Panc1 (cell line): Measurements from ENCODE around the gene BUB3. TPM values are rescaled to one million over a fixed set of nuclear protein-coding genes. Genes with fewer than 3 reads are reported as not detected.

Experiments used
- ATAC-seq: fragments of 200-7000 bp; cut with Tn5 transposase; 2 replicates; pipeline ENCODE4 v1.9.1; 2020; ENCODE audit warnings: mild to moderate bottlenecking, moderate library complexity
- BruUV-seq: library from RNA; stranded (reverse); fragments of 400-500 nt; replicated peaks from 2 replicates; lab custom pipeline; 2021; lab: Mats Ljungman, UMichigan
- CTCF ChIA-PET: fragments of 300-600 bp; sonication (Branson Sonifier 250); formaldehyde crosslinking; loops from one replicate; lab custom pipeline; 2022; ENCODE audit warnings: antibody characterized with exemption; lab: Charles Lee
- POLR2A ChIA-PET: fragments of 300-600 bp; sonication (Branson Sonifier 250); formaldehyde crosslinking; loops from one replicate; lab custom pipeline; 2022; ENCODE audit warnings: antibody characterized with exemption; lab: Charles Lee
- DNase-seq: peaks from one replicate; pipeline ENCODE4 v3.0.0-alpha.2; 2010; ENCODE audit warnings: low read depth, low spot score
- H3K27ac ChIP-seq: 2 replicates; pipeline ENCODE4 v1.5.1; 2011; ENCODE audit warnings: mild to moderate bottlenecking, low read length, inconsistent platforms
- H3K27me3 ChIP-seq: fragments of 200-500 bp; sonication (Bioruptor generic); 2 replicates; pipeline ENCODE4 v1.6.0; 2014; ENCODE audit warnings: low read length, inconsistent platforms; ENCODE audit not compliant: control insufficient read depth, insufficient read depth
- H3K36me3 ChIP-seq: fragments of 200-500 bp; sonication (Bioruptor generic); 2 replicates; pipeline ENCODE4 v1.5.1; 2014; ENCODE audit warnings: inconsistent platforms, mild to moderate bottlenecking, low read length, moderate library complexity; ENCODE audit not compliant: control insufficient read depth, insufficient read depth
- H3K4me1 ChIP-seq: 2 replicates; pipeline ENCODE4 v1.5.1; 2011; ENCODE audit warnings: inconsistent platforms, mild to moderate bottlenecking, low read length, moderate library complexity; ENCODE audit not compliant: control insufficient read depth, insufficient read depth
- H3K4me3 ChIP-seq, 2 experiments: 2 replicates each; pipeline ENCODE4 v1.5.1; 2011 to 2012; ENCODE audit warnings: low read depth in 2 of 2, low read length in 2 of 2, mild to moderate bottlenecking in 2 of 2, inconsistent platforms in 1 of 2, moderate library complexity in 1 of 2
- H3K9me3 ChIP-seq: fragments of 200-500 bp; sonication (Bioruptor generic); 2 replicates; pipeline ENCODE4 v1.5.1; 2014; ENCODE audit warnings: low read depth, mild to moderate bottlenecking, inconsistent platforms, low read length, moderate library complexity; ENCODE audit not compliant: control insufficient read depth, insufficient read depth
- POLR2AphosphoS5 ChIP-seq: IDR thresholded peaks from 2 replicates; pipeline ENCODE4 v1.6.1; 2012; ENCODE audit warnings: mild to moderate bottlenecking, low read depth, low read length, moderate library complexity
- SIN3A ChIP-seq: IDR thresholded peaks from 2 replicates; pipeline ENCODE4 v1.6.1; 2012; ENCODE audit warnings: low read depth, mild to moderate bottlenecking, low read length, moderate library complexity, borderline replicate concordance; ENCODE audit not compliant: insufficient read depth
- TCF7L2 ChIP-seq: IDR thresholded peaks from 2 replicates; pipeline ENCODE4 v1.6.1; 2011; ENCODE audit warnings: mild to moderate bottlenecking, low read depth, low read length, inconsistent platforms
- in situ Hi-C: cut with HindIII; loops from 2 replicates; pipeline ENCODE4 v1.10.0; 2016; ENCODE audit warnings: low sequenced_read_pairs, low pct_unique_long_range_greater_than_20kb
- intact Hi-C: fragments of 100-400 bp; cut with micrococcal nuclease; formaldehyde crosslinking; loops from one replicate; pipeline ENCODE4 v1.10.0; 2022; ENCODE audit not compliant: unreplicated experiment
- total RNA-seq: library from RNA; stranded (reverse); gene quantifications from one replicate; pipeline ENCODE4 v1.2.1, GENCODE V29; 2021; ENCODE audit not compliant: unreplicated experiment
- TF ChIP-seq, protein P1 (sequence below), 2 experiments: IDR thresholded peaks; 2 replicates each; pipeline ENCODE4 v1.6.1; 2011 to 2012; ENCODE audit warnings: low read depth in 2 of 2, control low read depth in 1 of 2, low read length in 1 of 2, mild to moderate bottlenecking in 1 of 2, moderate library complexity in 1 of 2; ENCODE audit not compliant: insufficient read depth in 1 of 2
- TF ChIP-seq, protein P2 (sequence below): fragments of 450-650 bp; IDR thresholded peaks from 2 replicates; pipeline ENCODE4 v1.5.1; 2017; ENCODE audit warnings: mild to moderate bottlenecking

The BUB3 gene
- total RNA-seq, 1 experiment from 2014 or later, result 237 TPM

DNA sequence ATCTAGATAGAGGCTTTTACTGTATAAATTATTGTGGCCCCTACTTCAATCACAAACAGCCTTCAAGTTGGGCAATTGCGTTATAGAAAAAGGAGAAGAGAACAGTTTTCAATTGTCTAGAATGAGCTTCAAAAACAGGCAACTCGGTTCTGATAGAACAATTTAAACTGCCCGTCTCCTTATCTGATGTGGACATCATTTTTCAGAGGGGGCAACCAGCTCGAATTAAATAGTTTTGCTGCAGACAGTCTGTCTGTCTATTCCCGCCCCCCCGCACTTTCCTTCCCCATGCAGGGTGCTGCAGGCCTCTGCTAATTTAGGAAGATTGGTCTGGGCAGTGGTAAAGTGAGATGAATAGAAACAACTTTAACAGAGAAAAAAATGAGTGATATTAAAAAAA lies 58.4 kb downstream of the BUB3 start:
- BruUV-seq, result no TSS peak
- no peak overlapping the region for H3K27ac ChIP-seq
- ATAC-seq (no peak), DNase-seq (no peak)
- TF ChIP-seq, protein P1, sequence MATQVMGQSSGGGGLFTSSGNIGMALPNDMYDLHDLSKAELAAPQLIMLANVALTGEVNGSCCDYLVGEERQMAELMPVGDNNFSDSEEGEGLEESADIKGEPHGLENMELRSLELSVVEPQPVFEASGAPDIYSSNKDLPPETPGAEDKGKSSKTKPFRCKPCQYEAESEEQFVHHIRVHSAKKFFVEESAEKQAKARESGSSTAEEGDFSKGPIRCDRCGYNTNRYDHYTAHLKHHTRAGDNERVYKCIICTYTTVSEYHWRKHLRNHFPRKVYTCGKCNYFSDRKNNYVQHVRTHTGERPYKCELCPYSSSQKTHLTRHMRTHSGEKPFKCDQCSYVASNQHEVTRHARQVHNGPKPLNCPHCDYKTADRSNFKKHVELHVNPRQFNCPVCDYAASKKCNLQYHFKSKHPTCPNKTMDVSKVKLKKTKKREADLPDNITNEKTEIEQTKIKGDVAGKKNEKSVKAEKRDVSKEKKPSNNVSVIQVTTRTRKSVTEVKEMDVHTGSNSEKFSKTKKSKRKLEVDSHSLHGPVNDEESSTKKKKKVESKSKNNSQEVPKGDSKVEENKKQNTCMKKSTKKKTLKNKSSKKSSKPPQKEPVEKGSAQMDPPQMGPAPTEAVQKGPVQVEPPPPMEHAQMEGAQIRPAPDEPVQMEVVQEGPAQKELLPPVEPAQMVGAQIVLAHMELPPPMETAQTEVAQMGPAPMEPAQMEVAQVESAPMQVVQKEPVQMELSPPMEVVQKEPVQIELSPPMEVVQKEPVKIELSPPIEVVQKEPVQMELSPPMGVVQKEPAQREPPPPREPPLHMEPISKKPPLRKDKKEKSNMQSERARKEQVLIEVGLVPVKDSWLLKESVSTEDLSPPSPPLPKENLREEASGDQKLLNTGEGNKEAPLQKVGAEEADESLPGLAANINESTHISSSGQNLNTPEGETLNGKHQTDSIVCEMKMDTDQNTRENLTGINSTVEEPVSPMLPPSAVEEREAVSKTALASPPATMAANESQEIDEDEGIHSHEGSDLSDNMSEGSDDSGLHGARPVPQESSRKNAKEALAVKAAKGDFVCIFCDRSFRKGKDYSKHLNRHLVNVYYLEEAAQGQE (IDR thresholded peaks at IDR 0.05; ENCODE audit: insufficient read depth in 1 of 2, low read depth in 2 of 2, low read length in 1 of 2), result no peak
- no peak for TF ChIP-seq TCF7L2
- TF ChIP-seq SIN3A, result no peak
- TF ChIP-seq, protein P2, sequence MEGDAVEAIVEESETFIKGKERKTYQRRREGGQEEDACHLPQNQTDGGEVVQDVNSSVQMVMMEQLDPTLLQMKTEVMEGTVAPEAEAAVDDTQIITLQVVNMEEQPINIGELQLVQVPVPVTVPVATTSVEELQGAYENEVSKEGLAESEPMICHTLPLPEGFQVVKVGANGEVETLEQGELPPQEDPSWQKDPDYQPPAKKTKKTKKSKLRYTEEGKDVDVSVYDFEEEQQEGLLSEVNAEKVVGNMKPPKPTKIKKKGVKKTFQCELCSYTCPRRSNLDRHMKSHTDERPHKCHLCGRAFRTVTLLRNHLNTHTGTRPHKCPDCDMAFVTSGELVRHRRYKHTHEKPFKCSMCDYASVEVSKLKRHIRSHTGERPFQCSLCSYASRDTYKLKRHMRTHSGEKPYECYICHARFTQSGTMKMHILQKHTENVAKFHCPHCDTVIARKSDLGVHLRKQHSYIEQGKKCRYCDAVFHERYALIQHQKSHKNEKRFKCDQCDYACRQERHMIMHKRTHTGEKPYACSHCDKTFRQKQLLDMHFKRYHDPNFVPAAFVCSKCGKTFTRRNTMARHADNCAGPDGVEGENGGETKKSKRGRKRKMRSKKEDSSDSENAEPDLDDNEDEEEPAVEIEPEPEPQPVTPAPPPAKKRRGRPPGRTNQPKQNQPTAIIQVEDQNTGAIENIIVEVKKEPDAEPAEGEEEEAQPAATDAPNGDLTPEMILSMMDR, result no peak
- no peak for TF ChIP-seq POLR2AphosphoS5
- no peaks in the 10 kb centered on the region for H3K4me1 ChIP-seq
- H3K36me3 ChIP-seq, result no peaks in the 10 kb centered on the region
- no peaks in the 10 kb centered on the region for H3K27me3 ChIP-seq
- peaks cover 31% of the 10 kb centered on the region for H3K9me3 ChIP-seq
- CTCF ChIA-PET, result no interaction called here
- no peak overlapping the region for H3K4me3 ChIP-seq
- POLR2A ChIA-PET, result interaction anchor here (0.6 kb wide), 3 partner anchors 136 to 299 kb away, joined by 3 to 6 read pairs (median 5); no protein-coding TSS in a partner anchor
- intact Hi-C loops, result no loop called here
- in situ Hi-C loops, result no loop called here

DNA sequence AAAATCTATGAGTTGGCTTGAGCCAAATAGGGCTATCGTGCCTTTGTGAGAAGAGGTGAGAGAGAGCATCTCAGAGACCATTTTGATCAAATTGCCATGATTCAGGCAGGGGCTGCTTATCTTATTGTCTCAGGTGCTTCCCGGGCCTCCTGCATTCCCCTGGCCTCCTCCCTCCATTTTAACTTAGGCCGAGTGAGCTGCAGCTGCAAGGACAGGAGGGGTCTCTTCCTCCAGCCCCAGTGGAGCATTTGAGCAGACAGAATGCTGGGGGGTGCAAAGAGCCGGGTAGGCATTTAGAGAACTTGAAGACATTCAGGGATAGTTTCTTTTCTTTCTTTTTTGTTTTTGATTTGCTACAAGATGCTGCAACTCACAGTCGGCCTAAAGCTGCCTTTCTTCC lies 59.0 kb downstream of the BUB3 start:
- Histone ChIP-seq H3K36me3 (no peaks in the 10 kb centered on the region), H3K4me1 (no peaks in the 10 kb centered on the region), H3K4me3 (no peak overlapping the region), H3K27me3 (no peaks in the 10 kb centered on the region), H3K27ac (no peak overlapping the region), H3K9me3 (peaks cover 25% of the 10 kb centered on the region)
- ATAC-seq (no peak), DNase-seq (no peak)
- ChIA-PET CTCF (no interaction called here), POLR2A (interaction anchor here (0.6 kb wide), 1 partner anchor 137 kb away, joined by 5 read pairs; no protein-coding TSS in a partner anchor)
- no peak for TF ChIP-seq TCF7L2
- TF ChIP-seq SIN3A, result no peak
- TF ChIP-seq, protein P1 (IDR thresholded peaks at IDR 0.05; ENCODE audit: insufficient read depth in 1 of 2, low read depth in 2 of 2, low read length in 1 of 2), result no peak
- TF ChIP-seq, protein P2, result no peak
- no peak for TF ChIP-seq POLR2AphosphoS5
- intact Hi-C loops, result no loop called here
- BruUV-seq, result no TSS peak
- in situ Hi-C loops, result no loop called here
